HEK293 (cell line): ENCODE measurements around the gene SPINK6.

Experiments
- CTCF ChIA-PET: fragments of 350-600 bp; formaldehyde crosslinking; extraction: SDS; loops from one replicate; lab custom pipeline; 2021; ENCODE audit warnings: antibody characterized with exemption; lab: Yijun Ruan, JAX
- POLR2A ChIA-PET: fragments of 300-600 bp; formaldehyde crosslinking; extraction: SDS; loops from one replicate; lab custom pipeline; 2020; ENCODE audit warnings: antibody characterized with exemption, inconsistent platforms; lab: Yijun Ruan, JAX
- H3K27ac ChIP-seq: fragments of 200-500 bp; sonication (Bioruptor generic); 2 replicates; pipeline ENCODE4 v1.5.1; 2014; ENCODE audit warnings: low read depth, low read length, control low read depth, inconsistent platforms; ENCODE audit errors: extremely low read depth
- H3K36me3 ChIP-seq, 2 experiments: fragments of 200-500 bp in 1 of 2; sonication (Bioruptor generic) in 1 of 2; 1 replicate in 1 of 2; 2 replicates in 1 of 2; pipeline ENCODE4 v1.5.1; 2014 to 2017; ENCODE audit warnings: inconsistent platforms in 2 of 2, low read length in 2 of 2; ENCODE audit not compliant: control insufficient read depth in 2 of 2, insufficient read depth in 1 of 2
- H3K4me1 ChIP-seq: fragments of 200-500 bp; sonication (Bioruptor generic); 2 replicates; pipeline ENCODE4 v1.5.1; 2014; ENCODE audit warnings: mild to moderate bottlenecking, low read length, inconsistent platforms; ENCODE audit not compliant: control insufficient read depth, insufficient read depth
- H3K4me3 ChIP-seq: 2 replicates; pipeline ENCODE4 v1.5.1; 2011; ENCODE audit warnings: low read depth, mild to moderate bottlenecking, control low read depth, low read length, moderate library complexity
- H3K9me3 ChIP-seq: fragments of 200-500 bp; sonication (Bioruptor generic); 2 replicates; pipeline ENCODE4 v1.5.1; 2014; ENCODE audit warnings: low read depth, low read length, inconsistent platforms; ENCODE audit not compliant: control insufficient read depth, insufficient read depth
- BCL11B ChIP-seq: fragments of 450-650 bp; formaldehyde crosslinking; IDR thresholded peaks from 2 replicates; pipeline ENCODE4 v1.5.1; 2016; ENCODE audit warnings: low read depth, missing biosample characterization, missing genetic modification characterization
- MYNN ChIP-seq: fragments of 450-650 bp; formaldehyde crosslinking; IDR thresholded peaks from 2 replicates; pipeline ENCODE4 v1.5.1; 2016; ENCODE audit warnings: missing biosample characterization, missing genetic modification characterization, borderline replicate concordance
- SETDB1 ChIP-seq: IDR thresholded peaks from one replicate; pipeline ENCODE4 v1.6.1; 2017; ENCODE audit warnings: mild to moderate bottlenecking, low read length, moderate library complexity, mixed read lengths; ENCODE audit not compliant: insufficient read length
- SP3 ChIP-seq: fragments of 450-650 bp; formaldehyde crosslinking; IDR thresholded peaks from 2 replicates; pipeline ENCODE4 v1.5.1; 2016; ENCODE audit warnings: missing biosample characterization, missing genetic modification characterization
- TRIM28 ChIP-seq: IDR thresholded peaks from 2 replicates; pipeline ENCODE4 v1.6.1; 2011; ENCODE audit warnings: low read length, control low read depth, borderline replicate concordance
- ZBTB26 ChIP-seq: fragments of 450-650 bp; formaldehyde crosslinking; optimal IDR thresholded peaks from 2 replicates; pipeline ENCODE3; 2016; ENCODE audit warnings: missing biosample characterization, mild to moderate bottlenecking, missing genetic modification characterization
- ZNF221 ChIP-seq: fragments of 450-650 bp; formaldehyde crosslinking; IDR thresholded peaks from 2 replicates; pipeline ENCODE4 v1.5.1; 2017; ENCODE audit warnings: missing biosample characterization, missing genetic modification characterization, borderline replicate concordance
- ZNF266 ChIP-seq: fragments of 450-650 bp; formaldehyde crosslinking; IDR thresholded peaks from 2 replicates; pipeline ENCODE4 v1.5.1; 2016; ENCODE audit warnings: missing biosample characterization, missing genetic modification characterization, low read depth
- ZNF416 ChIP-seq: fragments of 450-650 bp; formaldehyde crosslinking; IDR thresholded peaks from 2 replicates; pipeline ENCODE4 v1.5.1; 2016; ENCODE audit warnings: missing biosample characterization, missing genetic modification characterization
- ZNF529 ChIP-seq: fragments of 450-650 bp; formaldehyde crosslinking; IDR thresholded peaks from 2 replicates; pipeline ENCODE4 v1.5.1; 2017; ENCODE audit warnings: missing genetic modification characterization, missing biosample characterization; ENCODE audit not compliant: insufficient replicate concordance
- ZNF555 ChIP-seq: fragments of 450-650 bp; formaldehyde crosslinking; conservative IDR thresholded peaks from 2 replicates; pipeline ENCODE4 v1.5.1; 2017; ENCODE audit warnings: missing biosample characterization, mild to moderate bottlenecking, missing genetic modification characterization, inconsistent platforms
- ZNF558 ChIP-seq: fragments of 450-650 bp; formaldehyde crosslinking; IDR thresholded peaks from 2 replicates; pipeline ENCODE4 v1.5.1; 2016; ENCODE audit warnings: missing biosample characterization, missing genetic modification characterization
- ZNF571 ChIP-seq: fragments of 450-650 bp; formaldehyde crosslinking; IDR thresholded peaks from 2 replicates; pipeline ENCODE4 v1.5.0; 2017; ENCODE audit warnings: missing biosample characterization, missing genetic modification characterization
- ZNF658 ChIP-seq: fragments of 450-650 bp; formaldehyde crosslinking; IDR thresholded peaks from 2 replicates; pipeline ENCODE4; 2016; ENCODE audit warnings: missing biosample characterization, missing genetic modification characterization
- ZNF677 ChIP-seq: fragments of 450-650 bp; IDR thresholded peaks from 2 replicates; pipeline ENCODE4 v1.5.0; 2018; ENCODE audit warnings: missing biosample characterization, mild to moderate bottlenecking, missing genetic modification characterization, moderate library complexity
- ZNF76 ChIP-seq: fragments of 450-650 bp; formaldehyde crosslinking; IDR thresholded peaks from 2 replicates; pipeline ENCODE4; 2016; ENCODE audit warnings: low read depth, missing biosample characterization, missing genetic modification characterization, borderline replicate concordance
- ZSCAN18 ChIP-seq: fragments of 450-650 bp; formaldehyde crosslinking; IDR thresholded peaks from 2 replicates; pipeline ENCODE4 v1.5.1; 2016; ENCODE audit warnings: missing biosample characterization, missing genetic modification characterization
- TF ChIP-seq, protein P1 (sequence below): fragments of 450-650 bp; formaldehyde crosslinking; IDR thresholded peaks from 2 replicates; pipeline ENCODE4 v1.5.1; 2016; ENCODE audit warnings: missing biosample characterization, missing genetic modification characterization, borderline replicate concordance
- TF ChIP-seq, protein P2 (sequence below): fragments of 450-650 bp; formaldehyde crosslinking; IDR thresholded peaks from 2 replicates; pipeline ENCODE4 v1.5.1; 2016; ENCODE audit warnings: missing biosample characterization, missing genetic modification characterization

Gene SPINK6

GRCh38 chr5:148237785-148238417 is 35.1 kb downstream of the SPINK6 start (continued):
- TF ChIP-seq, protein P1, sequence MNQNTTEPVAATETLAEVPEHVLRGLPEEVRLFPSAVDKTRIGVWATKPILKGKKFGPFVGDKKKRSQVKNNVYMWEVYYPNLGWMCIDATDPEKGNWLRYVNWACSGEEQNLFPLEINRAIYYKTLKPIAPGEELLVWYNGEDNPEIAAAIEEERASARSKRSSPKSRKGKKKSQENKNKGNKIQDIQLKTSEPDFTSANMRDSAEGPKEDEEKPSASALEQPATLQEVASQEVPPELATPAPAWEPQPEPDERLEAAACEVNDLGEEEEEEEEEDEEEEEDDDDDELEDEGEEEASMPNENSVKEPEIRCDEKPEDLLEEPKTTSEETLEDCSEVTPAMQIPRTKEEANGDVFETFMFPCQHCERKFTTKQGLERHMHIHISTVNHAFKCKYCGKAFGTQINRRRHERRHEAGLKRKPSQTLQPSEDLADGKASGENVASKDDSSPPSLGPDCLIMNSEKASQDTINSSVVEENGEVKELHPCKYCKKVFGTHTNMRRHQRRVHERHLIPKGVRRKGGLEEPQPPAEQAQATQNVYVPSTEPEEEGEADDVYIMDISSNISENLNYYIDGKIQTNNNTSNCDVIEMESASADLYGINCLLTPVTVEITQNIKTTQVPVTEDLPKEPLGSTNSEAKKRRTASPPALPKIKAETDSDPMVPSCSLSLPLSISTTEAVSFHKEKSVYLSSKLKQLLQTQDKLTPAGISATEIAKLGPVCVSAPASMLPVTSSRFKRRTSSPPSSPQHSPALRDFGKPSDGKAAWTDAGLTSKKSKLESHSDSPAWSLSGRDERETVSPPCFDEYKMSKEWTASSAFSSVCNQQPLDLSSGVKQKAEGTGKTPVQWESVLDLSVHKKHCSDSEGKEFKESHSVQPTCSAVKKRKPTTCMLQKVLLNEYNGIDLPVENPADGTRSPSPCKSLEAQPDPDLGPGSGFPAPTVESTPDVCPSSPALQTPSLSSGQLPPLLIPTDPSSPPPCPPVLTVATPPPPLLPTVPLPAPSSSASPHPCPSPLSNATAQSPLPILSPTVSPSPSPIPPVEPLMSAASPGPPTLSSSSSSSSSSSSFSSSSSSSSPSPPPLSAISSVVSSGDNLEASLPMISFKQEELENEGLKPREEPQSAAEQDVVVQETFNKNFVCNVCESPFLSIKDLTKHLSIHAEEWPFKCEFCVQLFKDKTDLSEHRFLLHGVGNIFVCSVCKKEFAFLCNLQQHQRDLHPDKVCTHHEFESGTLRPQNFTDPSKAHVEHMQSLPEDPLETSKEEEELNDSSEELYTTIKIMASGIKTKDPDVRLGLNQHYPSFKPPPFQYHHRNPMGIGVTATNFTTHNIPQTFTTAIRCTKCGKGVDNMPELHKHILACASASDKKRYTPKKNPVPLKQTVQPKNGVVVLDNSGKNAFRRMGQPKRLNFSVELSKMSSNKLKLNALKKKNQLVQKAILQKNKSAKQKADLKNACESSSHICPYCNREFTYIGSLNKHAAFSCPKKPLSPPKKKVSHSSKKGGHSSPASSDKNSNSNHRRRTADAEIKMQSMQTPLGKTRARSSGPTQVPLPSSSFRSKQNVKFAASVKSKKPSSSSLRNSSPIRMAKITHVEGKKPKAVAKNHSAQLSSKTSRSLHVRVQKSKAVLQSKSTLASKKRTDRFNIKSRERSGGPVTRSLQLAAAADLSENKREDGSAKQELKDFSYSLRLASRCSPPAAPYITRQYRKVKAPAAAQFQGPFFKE (tag by site-specific recombination): no peak
- TF ChIP-seq SP3: peak; percentile 62
- no peak for TF ChIP-seq ZNF529 (tag by site-specific recombination)
- TF ChIP-seq ZNF571 (tag by site-specific recombination): no peak
- TF ChIP-seq ZNF266 (tag by site-specific recombination): no peak
- TF ChIP-seq, protein P2, sequence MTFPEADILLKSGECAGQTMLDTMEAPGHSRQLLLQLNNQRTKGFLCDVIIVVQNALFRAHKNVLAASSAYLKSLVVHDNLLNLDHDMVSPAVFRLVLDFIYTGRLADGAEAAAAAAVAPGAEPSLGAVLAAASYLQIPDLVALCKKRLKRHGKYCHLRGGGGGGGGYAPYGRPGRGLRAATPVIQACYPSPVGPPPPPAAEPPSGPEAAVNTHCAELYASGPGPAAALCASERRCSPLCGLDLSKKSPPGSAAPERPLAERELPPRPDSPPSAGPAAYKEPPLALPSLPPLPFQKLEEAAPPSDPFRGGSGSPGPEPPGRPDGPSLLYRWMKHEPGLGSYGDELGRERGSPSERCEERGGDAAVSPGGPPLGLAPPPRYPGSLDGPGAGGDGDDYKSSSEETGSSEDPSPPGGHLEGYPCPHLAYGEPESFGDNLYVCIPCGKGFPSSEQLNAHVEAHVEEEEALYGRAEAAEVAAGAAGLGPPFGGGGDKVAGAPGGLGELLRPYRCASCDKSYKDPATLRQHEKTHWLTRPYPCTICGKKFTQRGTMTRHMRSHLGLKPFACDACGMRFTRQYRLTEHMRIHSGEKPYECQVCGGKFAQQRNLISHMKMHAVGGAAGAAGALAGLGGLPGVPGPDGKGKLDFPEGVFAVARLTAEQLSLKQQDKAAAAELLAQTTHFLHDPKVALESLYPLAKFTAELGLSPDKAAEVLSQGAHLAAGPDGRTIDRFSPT: peak; percentile 68
- TF ChIP-seq, all 188 proteins: peak for 9

DNA sequence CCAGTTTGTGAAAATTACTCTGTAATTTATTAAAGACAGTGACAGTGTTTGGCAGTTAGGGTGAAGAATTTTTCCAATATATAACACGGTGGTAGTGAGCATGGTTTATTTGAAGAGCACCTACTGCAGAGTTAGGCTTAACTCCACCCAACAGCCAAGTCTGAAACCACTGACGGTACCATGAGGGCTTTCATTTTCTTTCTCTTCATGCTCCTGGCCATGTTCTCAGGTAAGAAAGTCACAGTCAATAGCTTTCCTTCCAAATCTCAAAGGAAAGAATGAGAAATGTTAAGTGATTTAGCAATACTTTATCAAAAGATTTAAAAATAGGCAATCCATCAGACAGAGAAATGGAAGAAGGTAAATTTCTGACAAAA is 35.6 kb downstream of the SPINK6 start, which contains the start of gene MARCOL:
Gene MARCOL (plus strand): TSS at position 108 of the 377 bp plus-strand sequence. CDS start 73 bp downstream, at position 181.
- CTCF ChIA-PET: interaction anchor here (0.6 kb wide), 1 partner anchor 441 kb away, joined by 3 read pairs; no protein-coding TSS in a partner anchor
- POLR2A ChIA-PET: no interaction called here

More for the DNA sequence above, 35.6 kb downstream of the SPINK6 start, which contains the start of gene MARCOL:
- no peaks in the 10 kb centered on the region for H3K36me3 ChIP-seq
- H3K27ac ChIP-seq: no peak within 1 kb of the TSS
- no peaks in the 10 kb centered on the region for H3K9me3 ChIP-seq
- TF ChIP-seq MYNN (no peak), ZNF658 (tag by site-specific recombination) (no peak), ZNF76 (tag by site-specific recombination) (no peak), BCL11B (tag by site-specific recombination) (no peak), ZNF555 (tag by site-specific recombination) (no peak), ZSCAN18 (tag by site-specific recombination) (no peak), ZNF221 (tag by site-specific recombination) (no peak), ZBTB26 (tag by site-specific recombination) (no peak), ZNF558 (tag by site-specific recombination) (no peak), SETDB1 (no peak), TRIM28 (no peak), ZNF416 (tag by site-specific recombination) (no peak), ZNF677 (tag by site-specific recombination) (no peak)
- TF ChIP-seq, all 188 proteins: peak for 0
- Histone ChIP-seq H3K4me1 (0 out of 2 replicates have a peak, but pooled peaks cover 3% of the 10 kb centered on the region), H3K4me3 (no peak within 1 kb of the TSS)
